ENCODE measurements around the gene ZFYVE28.

- TF ChIP-seq CTCF (conservative IDR thresholded peaks at IDR 0.05) (no peak), EZH2 (IDR thresholded peaks at IDR 0.05; ENCODE audit: low read depth) (no peak)
Observed at GRCh38 chr4:2276581-2277325, 141.7 kb downstream of the ZFYVE28 start.
